Esophagus muscularis mucosa (tissue), 3 donors: ENCODE measurements around the gene RPRD1B.

Experiments used
- CTCF ChIP-seq, 3 experiments: fragments of 200-600 bp in 2 of 3; fragments of 450-650 bp in 1 of 3; sonication (generic) in 2 of 3; IDR thresholded peaks; one replicate each; pipeline ENCODE4 v1.5.1; 2017 to 2019; ENCODE audit warnings: antibody characterized with exemption in 3 of 3, mild to moderate bottlenecking in 2 of 3, moderate library complexity in 1 of 3
- POLR2A ChIP-seq: fragments of 450-650 bp; IDR thresholded peaks from one replicate; pipeline ENCODE4 v1.6.1; 2017; ENCODE audit warnings: antibody characterized with exemption, moderate library complexity, mild to moderate bottlenecking, low read depth

GRCh38 chr20:38032585-38033329 lies 789 bp upstream of the RPRD1B start:
- no peak for TF ChIP-seq POLR2A
- no peak for TF ChIP-seq CTCF (IDR thresholded peaks at IDR 0.05)
